RWPE1 (cell line): ENCODE results near the gene ZNF184.

ENCODE experiments used
- CTCF ChIA-PET: fragments of 350-600 bp; sonication (Branson Sonifier 250); formaldehyde crosslinking; extraction: SDS; loops from one replicate; lab custom pipeline; 2021; lab: Yijun Ruan, JAX
- POLR2A ChIA-PET: fragments of 400-600 bp; formaldehyde crosslinking; extraction: SDS; loops from one replicate; lab custom pipeline; 2020; ENCODE audit warnings: antibody characterized with exemption; ENCODE audit not compliant: low non-redundant PET; lab: Yijun Ruan, JAX
- DNase-seq: peaks from one replicate; pipeline ENCODE4 v3.0.0; 2012; ENCODE audit warnings: low spot score
- H3K27ac ChIP-seq: fragments of 450-650 bp; 2 replicates; pipeline ENCODE4 v1.5.1; 2017
- TF ChIP-seq, protein P1 (sequence below): fragments of 450-650 bp; conservative IDR thresholded peaks from 2 replicates; pipeline ENCODE4 v1.5.1; 2017; ENCODE audit warnings: low read depth, mild to moderate bottlenecking

ZNF184 gene

DNA sequence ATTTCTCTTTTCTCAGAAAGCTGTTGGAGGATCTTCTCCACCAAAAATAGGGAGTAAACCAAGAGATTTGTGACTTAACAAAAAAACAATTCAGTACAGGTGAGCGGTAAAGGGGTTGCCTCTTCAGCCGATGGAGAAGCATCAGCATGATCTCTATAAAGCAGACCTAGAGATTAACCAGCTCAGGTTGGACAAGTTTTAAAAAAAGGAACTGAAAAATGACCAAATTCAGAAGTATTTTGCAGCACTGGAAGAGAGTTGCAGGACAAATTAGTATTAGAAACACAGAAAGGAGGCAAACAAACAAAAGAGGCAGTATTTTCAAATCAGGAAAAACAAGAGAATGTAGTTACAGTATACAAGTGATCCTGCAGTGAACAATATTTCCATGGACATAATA, 39.6 kb upstream of the ZNF184 start:
- CTCF ChIA-PET, result no interaction called here

GRCh38 chr6:27507041-27507956, 34.4 kb upstream of the ZNF184 start:
- TF ChIP-seq, protein P1, sequence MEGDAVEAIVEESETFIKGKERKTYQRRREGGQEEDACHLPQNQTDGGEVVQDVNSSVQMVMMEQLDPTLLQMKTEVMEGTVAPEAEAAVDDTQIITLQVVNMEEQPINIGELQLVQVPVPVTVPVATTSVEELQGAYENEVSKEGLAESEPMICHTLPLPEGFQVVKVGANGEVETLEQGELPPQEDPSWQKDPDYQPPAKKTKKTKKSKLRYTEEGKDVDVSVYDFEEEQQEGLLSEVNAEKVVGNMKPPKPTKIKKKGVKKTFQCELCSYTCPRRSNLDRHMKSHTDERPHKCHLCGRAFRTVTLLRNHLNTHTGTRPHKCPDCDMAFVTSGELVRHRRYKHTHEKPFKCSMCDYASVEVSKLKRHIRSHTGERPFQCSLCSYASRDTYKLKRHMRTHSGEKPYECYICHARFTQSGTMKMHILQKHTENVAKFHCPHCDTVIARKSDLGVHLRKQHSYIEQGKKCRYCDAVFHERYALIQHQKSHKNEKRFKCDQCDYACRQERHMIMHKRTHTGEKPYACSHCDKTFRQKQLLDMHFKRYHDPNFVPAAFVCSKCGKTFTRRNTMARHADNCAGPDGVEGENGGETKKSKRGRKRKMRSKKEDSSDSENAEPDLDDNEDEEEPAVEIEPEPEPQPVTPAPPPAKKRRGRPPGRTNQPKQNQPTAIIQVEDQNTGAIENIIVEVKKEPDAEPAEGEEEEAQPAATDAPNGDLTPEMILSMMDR, result no peak
- no peak overlapping the region for H3K27ac ChIP-seq
- DNase-seq, result no peak
- POLR2A ChIA-PET, result no interaction called here
- CTCF ChIA-PET, result no interaction called here

More for the DNA sequence above, 39.6 kb upstream of the ZNF184 start:
- POLR2A ChIA-PET, result no interaction called here
- no peak for DNase-seq
- no peak overlapping the region for H3K27ac ChIP-seq
- TF ChIP-seq, protein P1, result no peak

- POLR2A ChIA-PET, result no interaction called here
- H3K27ac ChIP-seq, result no peak overlapping the region
- TF ChIP-seq, protein P1, result no peak
- CTCF ChIA-PET, result interaction anchor here (0.6 to 1.1 kb wide), 3 partner anchors 34 to 206 kb away, joined by 3 to 6 read pairs (median 5); partner anchors contain the start of gene POM121L2
- peak; percentile 52 for DNase-seq
Observed at GRCh38 chr6:27505209-27506027, 32.5 kb upstream of the ZNF184 start.

DNA sequence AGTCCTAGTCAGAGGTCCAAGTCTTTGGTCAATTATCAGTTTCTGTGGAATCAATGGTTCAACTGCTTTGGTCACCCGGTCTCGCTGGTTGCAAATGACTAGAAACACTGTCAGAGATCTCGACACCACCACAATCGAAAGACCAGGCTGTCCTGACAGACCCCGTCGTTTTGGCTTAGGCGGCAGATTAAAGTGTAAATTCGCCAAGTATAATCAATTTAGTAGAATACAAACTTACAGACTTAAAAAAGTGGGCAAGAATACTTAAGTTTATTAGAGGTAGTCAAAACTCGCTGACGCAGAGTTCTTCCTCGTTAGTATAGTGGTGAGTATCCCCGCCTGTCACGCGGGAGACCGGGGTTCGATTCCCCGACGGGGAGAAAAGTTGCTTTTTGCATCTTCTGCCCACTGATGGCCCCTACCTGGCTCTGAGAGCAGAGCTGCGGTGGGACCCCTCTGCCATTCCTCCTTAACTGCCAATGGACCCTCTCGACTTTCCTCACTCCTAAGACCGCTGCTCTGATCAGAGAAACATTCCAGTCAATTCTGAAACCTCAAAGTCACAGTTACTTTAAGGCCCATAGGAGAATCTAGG, 30.6 kb upstream of the ZNF184 start:
- ChIA-PET CTCF (interaction anchor here (0.7 kb wide), 1 partner anchor 327 kb away, joined by 5 read pairs; no protein-coding TSS in a partner anchor), POLR2A (no interaction called here)
- TF ChIP-seq, protein P1, result no peak
- peak; percentile 17 for DNase-seq
- no peak overlapping the region for H3K27ac ChIP-seq

- no peak for DNase-seq
- no peak overlapping the region for H3K27ac ChIP-seq
- CTCF ChIA-PET, result interaction anchor here (0.7 kb wide), 1 partner anchor 86 kb away, joined by 3 read pairs; no protein-coding TSS in a partner anchor
- TF ChIP-seq, protein P1, result no peak
- POLR2A ChIA-PET, result interaction anchor here (0.7 kb wide), 1 partner anchor 25 kb away, joined by 4 read pairs; no protein-coding TSS in a partner anchor
Observed at GRCh38 chr6:27502508-27503435, 29.9 kb upstream of the ZNF184 start.
